Measurements from ENCODE around the gene ZNF628.
A peak's percentile ranks its signal among the peaks of the same experiment; 100 is the strongest.
"Not testable (repeated sequence)": the region's sequence is repeated elsewhere in the genome, so short reads cannot be mapped to it uniquely, and the experiment has no call there.

The ZNF628 gene

DNA sequence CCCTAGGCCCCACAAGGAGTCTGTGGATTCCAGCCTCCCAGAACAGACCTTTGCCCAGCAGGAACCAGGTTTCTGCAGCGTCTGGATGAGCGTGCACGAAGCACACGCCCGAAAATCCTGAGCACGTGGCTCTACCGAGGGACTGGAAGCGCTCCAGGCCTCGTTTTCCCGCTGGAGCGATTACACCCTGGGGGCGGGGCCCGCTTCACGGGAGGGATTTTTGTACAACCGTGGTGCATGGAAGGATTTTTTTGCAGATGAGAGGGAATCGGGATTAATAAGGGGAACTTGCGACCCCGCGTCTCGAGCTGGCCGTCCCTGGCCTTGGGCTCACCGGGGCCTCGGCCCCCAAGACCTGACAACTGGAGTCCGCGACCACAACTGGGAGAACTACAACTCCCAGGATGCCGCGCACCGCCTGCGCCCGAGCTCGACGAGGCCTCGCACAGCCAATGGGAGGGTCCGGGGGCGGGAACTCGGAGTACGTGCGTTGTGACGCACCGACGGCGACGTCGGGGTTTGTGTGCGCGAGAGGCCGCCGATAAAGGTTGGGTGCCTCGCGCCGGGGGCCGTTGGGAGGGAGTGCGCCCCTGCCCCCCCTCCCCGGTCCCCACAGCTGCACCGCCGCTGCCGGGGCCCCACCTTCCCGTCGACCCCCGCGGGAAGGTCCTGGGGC lies at the start of gene ZNF628:
Gene ZNF628 (plus strand): TSS at position 518 of the 676 bp plus-strand sequence. CDS start 3,294 bp downstream, outside the sequence.
- peak; percentile 96 for DNase-seq

DNA sequence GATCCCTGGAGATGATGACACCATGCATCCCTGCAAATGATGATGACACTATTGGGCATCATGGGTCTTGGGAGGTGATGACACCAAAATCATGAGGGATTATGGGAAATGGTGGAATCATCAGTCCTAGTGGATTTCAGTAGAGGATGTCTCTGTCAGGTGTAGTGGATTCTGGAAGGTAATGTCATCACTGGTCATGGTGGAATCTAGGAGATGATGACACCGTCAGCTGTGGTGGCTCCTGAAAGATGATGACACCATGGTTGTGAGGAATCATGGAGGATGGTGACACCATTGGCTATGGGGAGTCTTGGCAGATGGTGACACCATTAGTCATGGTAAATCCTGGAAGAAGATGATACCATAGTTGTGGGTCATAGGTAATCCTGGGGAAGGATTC lies 45.2 kb upstream of the ZNF628 start:
- no peak for DNase-seq

DNA sequence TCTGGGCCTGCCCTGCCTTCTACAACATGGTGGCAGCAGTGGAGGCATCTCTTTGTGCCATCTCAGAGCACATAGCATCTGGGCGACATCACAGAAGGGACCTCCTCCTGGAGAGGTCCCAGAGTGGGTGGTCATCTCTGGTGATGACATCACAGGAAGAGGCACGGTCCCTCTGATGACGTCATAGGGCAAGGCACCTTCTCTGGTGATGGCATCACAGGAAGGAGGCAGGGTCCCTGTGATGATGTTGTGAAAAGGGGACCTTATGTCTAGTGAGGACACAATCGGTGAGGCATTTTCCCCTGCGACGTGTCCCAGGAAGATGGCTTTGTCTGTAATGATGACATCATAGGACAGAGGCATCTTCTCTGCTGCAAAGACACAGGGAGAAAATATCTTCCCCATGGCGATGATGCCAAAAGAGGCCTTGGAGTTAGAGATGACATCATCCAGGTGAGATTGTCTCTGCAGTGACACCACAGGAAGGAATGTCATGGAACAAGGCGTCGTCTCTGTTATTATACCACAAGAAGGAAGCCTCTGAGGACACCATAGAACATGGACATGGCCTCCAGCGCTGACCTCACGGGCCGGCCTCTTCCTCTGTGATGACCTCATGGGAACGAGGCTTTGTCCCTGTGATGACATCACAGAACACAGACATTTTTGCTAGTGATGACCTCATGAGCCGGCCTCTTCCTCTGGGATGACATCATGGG lies 44.0 kb upstream of the ZNF628 start:
- DNase-seq, result no peak

DNA sequence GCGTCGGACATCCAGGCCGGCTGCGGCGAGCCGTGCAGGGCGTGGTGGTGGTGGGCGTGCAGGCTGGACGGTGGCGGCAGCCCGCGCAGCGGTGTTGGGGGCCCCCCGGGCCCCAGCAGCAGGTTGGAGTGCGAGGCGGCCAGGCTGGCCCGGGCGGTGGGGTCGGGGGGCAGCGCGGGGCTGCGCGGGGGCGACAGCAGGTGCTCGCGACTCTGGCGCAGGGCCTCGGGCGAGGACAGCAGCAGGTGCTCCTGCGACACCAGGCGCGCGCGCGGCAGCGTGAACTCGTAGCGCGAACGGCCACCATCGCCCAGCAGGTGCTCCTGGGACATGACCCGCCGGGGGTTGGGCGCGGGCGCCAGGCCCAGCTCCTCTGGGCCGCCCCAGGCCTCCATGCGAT lies 43.1 kb upstream of the ZNF628 start:
- no peak for DNase-seq

DNA sequence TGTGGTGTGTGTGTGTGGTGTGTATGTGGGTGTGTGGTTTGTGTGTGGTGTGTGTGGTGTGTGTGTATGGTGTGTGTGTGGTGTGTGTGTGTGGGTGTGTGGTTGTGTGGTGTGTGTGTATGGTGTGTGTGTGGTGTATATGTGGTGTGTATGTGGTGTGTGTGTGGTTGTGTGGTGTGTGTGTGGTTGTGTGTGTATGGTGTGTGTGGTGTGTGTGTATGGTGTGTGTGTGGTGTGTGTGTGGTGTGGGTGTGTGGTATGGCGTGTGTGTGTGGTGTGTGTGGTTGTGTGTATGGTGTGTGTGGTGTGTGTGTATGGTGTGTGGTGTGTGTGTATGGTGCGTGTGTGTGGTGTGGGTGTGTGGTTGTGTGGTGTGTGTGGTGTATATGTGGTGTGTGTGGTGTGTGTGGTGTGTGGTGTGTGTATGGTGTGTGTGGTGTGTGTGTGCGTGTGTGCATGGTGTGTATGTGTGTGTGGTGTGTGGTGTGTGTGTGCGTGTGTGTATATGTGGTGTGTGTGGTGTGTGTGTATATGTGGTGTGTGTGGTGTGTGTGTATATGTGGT lies 42.0 kb upstream of the ZNF628 start:
- no peak for DNase-seq

DNA sequence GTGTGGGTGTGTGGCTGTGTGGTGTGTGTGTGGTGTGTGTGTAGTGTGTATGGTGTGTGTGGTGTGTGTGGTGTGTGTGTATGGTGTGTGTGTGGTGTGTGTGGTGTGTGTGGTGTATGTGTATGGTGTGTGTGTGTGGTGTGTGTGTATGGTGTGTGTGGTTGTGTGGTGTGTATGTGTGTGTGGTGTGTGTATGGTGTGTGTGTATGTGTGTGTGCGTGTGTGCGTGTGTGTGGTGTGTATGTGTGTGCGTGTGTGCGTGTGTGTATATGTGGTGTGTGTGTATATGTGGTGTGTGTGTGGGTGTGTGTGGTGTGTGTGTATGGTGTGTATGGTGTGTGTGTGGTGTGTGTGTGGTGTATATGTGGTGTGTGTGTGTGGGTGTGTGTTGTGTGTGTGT lies 41.4 kb upstream of the ZNF628 start:
- no peak for DNase-seq

DNA sequence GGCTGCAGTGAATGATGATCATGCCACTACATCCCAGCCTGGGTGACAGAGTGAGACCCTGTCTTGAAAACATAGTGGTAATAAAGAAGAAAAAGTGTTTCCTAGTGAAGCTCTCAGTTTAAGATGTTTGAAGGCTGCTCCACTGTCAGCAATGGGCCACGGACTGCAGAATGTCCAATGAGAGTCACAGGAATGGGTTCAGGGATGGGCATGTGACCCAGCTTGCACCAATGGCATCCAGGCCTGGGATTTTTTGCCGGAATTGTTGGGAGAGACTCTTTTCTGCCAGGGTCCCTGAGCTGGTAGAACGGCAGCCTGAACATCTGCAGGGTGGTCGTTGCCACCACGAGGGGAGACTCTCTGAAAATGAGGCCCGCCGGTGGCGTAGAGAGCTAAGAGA lies 39.6 kb upstream of the ZNF628 start:
- DNase-seq, result no peak

DNA sequence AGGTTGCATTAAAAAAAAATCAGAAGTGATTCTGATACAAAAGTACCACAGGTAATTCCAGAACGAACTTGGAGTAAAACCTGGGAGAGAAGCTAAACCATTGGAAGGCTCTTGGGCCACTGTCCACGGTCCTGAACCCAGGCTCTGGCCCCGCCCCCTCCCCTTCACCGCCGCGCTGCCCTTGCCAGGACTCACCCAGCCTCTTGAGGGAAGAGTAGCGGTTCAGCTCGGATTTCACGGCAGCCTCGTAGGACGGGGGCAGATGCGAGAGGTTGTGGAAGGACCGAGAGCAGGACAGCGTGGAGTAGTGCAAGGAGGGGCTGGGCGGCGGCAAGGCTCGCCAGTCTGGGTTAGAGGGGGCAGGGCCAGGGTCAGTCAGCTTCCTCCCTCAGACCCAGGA lies 39.0 kb upstream of the ZNF628 start:
- DNase-seq, result peak; percentile 60 to 83

DNA sequence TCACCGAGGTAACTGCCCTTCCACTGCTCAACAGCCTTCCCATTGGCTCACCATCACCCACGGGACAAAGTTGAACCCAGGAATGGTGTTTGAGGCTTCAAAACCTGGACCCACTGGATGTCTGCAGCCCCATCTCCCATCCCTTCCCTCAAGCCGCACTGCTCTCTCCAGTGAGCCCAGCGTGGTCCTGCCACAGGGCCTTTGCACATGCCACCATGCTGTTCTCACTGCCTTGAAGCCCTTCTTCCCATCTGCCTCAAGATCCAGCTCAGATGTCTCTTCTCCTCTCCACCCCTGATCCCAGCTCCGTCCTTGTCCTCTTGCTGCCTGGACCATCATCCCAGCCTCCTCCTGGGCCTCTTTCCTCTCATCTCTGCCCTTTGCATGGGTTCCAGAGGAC lies 37.4 kb upstream of the ZNF628 start:
- DNase-seq, result no peak

DNA sequence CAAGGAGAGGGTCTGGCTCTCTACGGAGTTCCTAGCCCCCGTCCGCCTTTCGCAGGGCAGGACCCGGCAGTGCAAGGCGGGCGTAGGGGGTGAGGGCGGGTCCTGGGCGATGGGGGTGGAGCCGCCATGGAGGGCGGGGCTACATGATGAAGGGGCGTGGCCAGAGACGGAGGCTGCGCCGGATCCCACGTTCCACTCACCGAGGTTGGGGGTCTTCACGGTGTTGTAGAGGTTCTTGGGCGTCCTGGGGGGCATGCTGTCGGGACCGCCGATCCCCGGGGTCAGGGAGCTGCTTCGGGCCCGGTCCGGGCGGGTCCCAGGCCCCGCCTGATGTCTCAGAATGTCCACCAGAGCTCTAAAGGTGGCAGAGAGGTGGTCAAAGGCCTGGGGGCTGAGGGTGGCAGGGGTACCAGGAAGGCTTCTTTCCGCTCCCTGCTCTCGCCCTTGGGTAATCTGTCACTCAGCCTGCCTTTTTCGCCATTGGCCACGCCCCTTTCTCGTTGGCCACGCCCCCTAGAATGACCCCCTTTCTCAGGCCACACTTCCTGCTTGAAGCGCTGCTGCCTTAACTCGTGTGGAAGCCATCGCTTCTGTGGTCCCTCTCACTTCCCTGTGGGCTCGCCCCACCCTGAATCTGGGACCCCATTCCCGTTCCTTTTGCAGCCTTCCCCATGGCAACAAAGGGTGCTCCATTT lies 35.9 kb upstream of the ZNF628 start:
- no peak for DNase-seq

DNA sequence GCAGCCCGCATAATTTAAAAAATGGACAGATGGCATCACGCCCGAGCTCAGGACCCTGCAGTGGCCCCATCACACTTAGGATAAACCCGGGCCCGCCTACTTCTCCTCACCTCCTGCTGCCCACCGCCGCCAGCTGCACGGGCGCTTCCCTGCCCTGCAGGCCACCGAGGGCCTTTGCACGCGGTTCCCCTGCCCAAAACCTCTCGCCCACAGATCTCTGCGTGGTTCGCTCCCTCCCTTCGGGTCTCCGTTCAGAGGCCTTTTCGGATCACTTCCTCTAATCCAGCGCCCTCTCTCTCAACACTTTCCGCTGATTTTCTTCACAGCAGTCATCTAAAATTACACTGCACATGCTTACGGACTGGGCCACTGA lies 35.1 kb upstream of the ZNF628 start:
- DNase-seq, result peak; percentile 6 to 21

DNA sequence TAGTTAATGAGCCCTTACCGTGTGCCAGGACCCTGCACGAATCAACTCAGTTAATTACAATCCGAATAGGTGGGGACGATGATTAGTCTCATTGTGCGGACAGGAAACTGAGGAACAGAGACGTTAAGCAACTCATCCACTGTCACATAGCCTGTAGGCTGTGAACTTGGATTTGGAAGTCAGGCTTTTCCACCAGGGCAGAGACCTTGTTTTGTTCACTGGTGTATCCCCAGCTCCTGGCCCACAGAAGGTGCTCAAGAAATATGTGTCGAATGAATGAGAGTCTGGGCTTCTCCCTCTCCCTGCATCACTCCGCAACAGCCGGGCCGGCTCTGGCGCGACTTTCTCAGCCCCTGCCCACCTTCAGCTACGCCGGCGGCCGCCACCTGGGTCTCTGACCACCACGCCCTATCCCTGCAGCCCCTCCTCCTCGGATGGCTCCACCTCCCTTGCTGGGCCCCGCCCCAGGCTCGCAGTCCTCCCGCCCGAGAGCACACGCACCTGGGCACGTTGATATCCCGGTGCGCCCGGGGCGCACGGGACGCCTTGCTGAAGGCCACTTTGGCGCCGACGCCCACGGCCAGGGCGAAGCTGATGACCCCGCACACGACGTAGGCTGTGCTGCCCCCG lies 34.6 kb upstream of the ZNF628 start:
- no peak for DNase-seq

DNA sequence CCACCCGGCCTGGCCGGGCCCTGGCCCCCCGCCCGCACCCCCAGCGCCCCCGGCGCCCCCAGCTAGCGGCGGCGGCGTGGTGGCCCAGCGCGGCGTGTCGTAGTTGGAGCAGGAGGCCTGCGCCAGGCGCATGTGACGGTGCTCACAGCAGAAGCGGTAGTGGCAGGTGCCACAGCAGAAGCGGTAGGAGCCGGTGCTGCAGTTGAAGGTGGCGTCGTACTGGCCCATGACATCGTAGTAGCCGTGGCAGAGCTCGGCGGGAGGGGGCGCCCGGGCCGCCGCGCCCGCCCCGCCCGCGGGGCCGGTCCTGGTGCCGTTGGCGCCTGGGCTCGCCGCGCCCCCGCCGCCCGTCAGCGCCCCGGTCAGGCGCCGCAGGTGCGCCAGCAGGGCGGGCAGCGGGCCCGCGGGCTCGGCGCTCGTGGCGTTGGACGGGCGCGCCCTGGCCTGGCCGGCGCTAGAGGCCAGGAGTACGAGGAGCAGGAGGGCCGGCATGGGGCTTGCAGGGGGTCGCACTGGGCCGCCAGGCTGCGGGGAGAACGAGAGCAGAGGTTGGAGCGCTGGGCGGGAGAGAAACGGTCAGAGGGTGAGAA lies 34.0 kb upstream of the ZNF628 start:
- no peak for DNase-seq

DNA sequence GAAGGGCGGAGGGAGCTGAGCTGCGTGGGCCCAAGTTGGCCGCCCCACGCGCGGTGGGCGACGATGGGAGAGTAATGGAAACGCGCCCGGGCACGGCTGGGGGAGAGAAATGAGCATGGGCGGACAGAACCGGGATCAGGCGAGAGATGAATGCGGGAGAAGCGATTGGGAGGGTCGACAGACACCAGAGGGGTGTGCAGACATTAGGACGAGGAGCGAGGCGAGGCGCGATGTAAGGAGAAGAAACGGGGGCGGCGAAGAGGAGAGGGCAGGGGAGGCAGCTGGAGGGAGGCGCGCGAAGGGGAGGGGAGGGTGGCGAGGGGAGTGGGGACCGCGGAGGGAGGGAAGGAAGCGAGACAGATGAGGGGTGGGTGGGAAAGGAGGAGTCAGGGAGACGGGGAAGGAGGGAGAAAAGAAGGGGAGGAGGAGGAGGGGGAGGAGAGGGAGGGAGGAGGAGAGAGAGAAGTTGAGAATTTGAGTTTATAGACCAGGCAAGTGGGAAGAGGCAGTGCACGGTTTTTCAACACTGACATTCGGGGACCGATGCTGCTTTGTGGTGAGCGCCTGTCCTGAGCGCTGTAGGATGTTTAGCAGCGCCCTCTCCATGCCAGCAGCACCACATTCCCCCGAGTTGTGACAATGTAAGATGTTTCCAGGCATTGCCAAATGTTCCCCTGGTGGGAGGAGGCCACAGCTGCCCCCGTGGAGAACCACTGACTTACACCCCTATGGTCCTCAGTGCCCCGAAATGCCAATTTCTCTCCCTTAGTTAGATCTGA lies 33.2 kb upstream of the ZNF628 start, which contains the start of gene SHISA7:
Gene SHISA7 (minus strand): TSS at position 256 of the 779 bp plus-strand sequence. CDS start 437 bp downstream, outside the sequence.
- DNase-seq, result peak; percentile 12 to 41

DNA sequence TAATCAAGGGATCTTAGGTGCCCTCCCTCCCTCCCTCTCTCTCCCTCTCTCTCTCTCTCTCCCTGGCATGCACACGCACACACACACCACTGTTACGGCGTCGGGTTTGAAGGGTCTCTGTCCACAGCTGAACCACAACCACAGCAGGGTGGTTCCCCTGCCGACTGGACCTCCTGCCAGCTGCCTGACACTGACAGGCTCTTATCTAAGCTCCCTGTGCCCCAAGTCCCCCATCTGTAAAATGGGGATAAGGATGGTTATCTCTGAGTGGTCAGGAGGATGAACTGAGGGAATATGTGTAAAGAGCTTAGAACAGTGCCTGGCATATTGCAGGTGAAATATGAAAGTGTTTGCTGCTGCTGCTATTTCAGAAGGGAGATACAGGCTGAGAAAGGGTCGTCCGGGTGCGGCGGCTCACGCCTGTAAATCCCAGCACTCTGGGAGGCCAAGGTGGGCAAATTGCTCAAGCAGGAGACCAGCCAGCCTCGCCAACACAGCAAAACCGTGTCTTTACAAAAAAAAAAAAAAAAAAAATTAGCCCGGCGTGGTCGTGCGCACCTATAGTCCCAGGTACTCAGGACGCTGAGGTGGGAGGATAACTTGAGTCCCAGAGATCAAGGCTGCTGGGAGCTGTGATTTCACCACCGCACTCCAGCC lies 32.5 kb upstream of the ZNF628 start:
- DNase-seq, result no peak

DNA sequence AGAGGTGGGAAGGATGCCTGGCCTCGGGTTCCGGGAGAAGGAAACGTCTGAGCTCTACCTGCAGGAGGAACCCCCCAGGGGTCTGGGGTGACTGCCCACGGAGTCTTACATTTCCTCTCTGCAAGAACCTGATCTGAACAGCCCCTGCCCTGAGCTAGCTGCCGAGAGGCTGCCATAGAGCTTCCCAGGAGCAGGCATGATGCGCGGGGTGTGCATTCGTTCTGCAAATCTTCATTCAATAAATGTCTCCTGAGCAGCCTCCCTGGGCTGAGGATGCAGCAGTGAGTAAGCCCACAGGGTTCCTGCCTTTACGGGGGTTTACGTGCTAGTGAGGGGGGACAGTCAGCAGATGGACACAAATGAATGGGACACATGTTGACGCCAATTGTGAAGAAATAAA lies 31.8 kb upstream of the ZNF628 start:
- no peak for DNase-seq

DNA sequence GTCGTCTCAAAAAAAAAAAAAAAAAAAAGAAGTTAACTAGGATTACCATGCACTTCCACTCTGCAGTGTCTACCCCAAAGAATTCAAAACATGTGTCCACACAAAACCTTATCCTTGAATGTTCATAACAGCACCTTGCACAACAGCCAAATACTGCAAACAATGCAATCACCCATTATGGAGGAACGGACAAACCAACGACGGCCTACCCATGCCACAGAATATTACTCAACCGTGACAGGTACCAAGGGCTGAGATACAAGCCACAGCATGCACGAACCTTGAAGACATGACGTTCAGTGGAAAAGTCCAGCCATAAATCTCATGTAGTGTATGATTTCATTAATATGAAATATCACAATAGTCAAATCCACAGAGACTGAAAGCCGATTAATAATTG lies 30.4 kb upstream of the ZNF628 start:
- DNase-seq, result no peak

DNA sequence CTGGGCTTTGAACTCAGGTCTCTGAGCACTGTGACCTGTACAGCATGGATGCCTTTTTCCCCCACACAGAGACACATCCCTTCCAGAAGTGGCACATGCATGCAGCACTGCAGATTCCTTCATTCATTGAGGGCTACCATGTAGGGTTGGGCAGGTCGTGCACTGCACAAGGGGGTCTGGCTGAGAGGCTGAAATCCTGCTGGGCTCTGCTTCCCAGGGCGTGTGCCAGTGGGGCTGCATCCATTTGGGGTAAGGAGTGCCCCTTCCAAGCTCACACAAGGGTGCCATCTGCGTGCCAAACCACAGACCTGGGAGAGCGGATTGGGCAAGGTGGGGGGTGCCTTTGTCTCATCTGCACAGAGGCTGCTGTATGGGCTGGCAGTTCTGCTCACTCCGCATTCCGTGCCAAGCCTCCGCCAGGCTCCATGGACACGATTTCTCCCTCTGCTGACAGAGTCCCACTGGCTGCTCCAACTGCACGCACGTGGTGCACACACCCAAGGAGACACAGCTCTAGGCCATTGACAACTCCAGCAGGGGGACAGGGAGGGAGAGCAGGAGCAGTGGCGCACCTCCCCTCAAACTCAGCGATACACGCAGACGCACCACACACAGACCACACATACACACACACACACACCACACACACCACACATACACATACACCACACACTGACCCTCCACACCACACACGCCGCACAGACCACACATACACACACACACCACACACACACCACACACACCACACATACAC lies 28.8 kb upstream of the ZNF628 start:
- DNase-seq, result peak in 1 of 2 experiments; percentile 19

DNA sequence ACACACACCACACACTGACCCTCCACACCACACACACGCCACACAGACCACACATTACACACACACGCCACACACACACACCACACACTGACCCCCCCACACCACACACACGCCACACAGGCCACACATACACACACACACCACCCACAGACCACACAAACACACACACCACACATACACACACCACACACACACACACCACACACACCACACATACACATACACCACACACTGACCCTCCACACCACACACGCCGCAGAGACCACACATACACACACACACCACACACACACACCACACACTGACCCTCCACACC lies 28.3 kb upstream of the ZNF628 start:
- DNase-seq, result not testable (repeated sequence)

DNA sequence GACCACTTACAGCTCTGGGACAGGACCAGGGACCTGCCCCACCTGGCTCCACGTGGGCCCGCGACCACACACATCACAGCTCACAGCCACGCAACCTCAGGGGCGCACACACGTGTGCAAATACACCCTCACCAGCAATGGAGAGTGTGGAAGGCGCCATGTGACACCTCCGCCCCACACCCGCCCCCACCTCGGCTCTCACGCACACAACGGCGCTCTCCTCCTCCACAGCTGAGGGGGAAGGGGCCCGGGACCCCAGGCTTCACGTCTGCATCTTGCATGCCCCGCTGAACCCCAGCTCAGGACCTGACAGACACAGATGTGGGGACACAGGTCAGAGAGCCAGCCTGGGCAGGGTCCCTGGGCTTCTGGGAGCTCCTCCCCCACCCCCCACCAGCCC lies 26.9 kb upstream of the ZNF628 start:
- DNase-seq, result no peak
